Neural cell (in vitro differentiated cells): Measurements from ENCODE around the gene INO80. TPM values are rescaled to one million over a fixed set of nuclear protein-coding genes. Genes with fewer than 3 reads are reported as not detected.

Experiments used
- H2AFZ ChIP-seq: fragments of 200-600, 300-800 bp; sonication (generic), shearing (Covaris generic); 2 replicates; pipeline ENCODE4 v1.6.0; 2014; ENCODE audit warnings: low read depth, mild to moderate bottlenecking, antibody characterized with exemption, low read length, moderate library complexity
- H3F3A ChIP-seq: fragments of 200-600 bp; shearing (Covaris generic); 2 replicates; pipeline ENCODE4 v1.6.1; 2016; ENCODE audit warnings: mild to moderate bottlenecking, moderate library complexity, mixed read lengths, antibody characterized with exemption, low read length; ENCODE audit not compliant: insufficient read depth, poor library complexity, severe bottlenecking
- H3K27ac ChIP-seq: fragments of 200-600, 300-800 bp; sonication (generic), shearing (Covaris generic); 2 replicates; pipeline ENCODE4 v1.5.1; 2014; ENCODE audit warnings: mild to moderate bottlenecking, low read length, moderate library complexity
- H3K27me3 ChIP-seq: fragments of 300-800, 200-600 bp; sonication (generic), shearing (Covaris generic); 2 replicates; pipeline ENCODE4 v1.6.0; 2014; ENCODE audit warnings: mild to moderate bottlenecking, low read depth, low read length, moderate library complexity; ENCODE audit not compliant: insufficient read depth
- H3K36me3 ChIP-seq: fragments of 300-800, 200-600 bp; sonication (generic), shearing (Covaris generic); 2 replicates; pipeline ENCODE4 v1.5.1; 2014; ENCODE audit warnings: mild to moderate bottlenecking, antibody characterized with exemption, low read length, moderate library complexity; ENCODE audit not compliant: insufficient read depth
- H3K4me2 ChIP-seq: fragments of 300-800, 200-600 bp; sonication (generic), shearing (Covaris generic); 2 replicates; pipeline ENCODE4 v1.6.0; 2014; ENCODE audit warnings: mild to moderate bottlenecking, low read length
- H3K4me3 ChIP-seq: fragments of 300-800, 200-600 bp; sonication (generic), shearing (Covaris generic); 2 replicates; pipeline ENCODE4 v1.5.1; 2014; ENCODE audit warnings: mild to moderate bottlenecking, low read length, moderate library complexity
- H3K79me2 ChIP-seq: fragments of 200-600 bp; shearing (Covaris generic); replicated peaks from 2 replicates; pipeline ENCODE4 v1.6.0; 2014; ENCODE audit warnings: mild to moderate bottlenecking, low read length, moderate library complexity; ENCODE audit not compliant: insufficient read depth
- H3K9ac ChIP-seq: fragments of 300-800, 200-600 bp; sonication (generic), shearing (Covaris generic); 2 replicates; pipeline ENCODE4 v1.6.1; 2016; ENCODE audit warnings: mild to moderate bottlenecking, low read length, mixed read lengths
- H3K9me2 ChIP-seq: fragments of 200-600 bp; shearing (Covaris generic); 2 replicates; pipeline ENCODE4 v1.6.1; 2016; ENCODE audit warnings: mild to moderate bottlenecking, low read length, mixed read lengths; ENCODE audit not compliant: insufficient read depth
- H3K9me3 ChIP-seq: fragments of 200-600, 300-800 bp; sonication (generic), shearing (Covaris generic); 2 replicates; pipeline ENCODE4 v1.6.1; 2016; ENCODE audit warnings: mild to moderate bottlenecking, mixed run types, low read length, moderate library complexity, mixed read lengths
- H4K20me1 ChIP-seq: fragments of 200-600 bp; shearing (Covaris generic); 2 replicates; pipeline ENCODE4 v1.6.1; 2016; ENCODE audit warnings: mild to moderate bottlenecking, mixed run types; ENCODE audit not compliant: insufficient read depth
- CTCF ChIP-seq: fragments of 450-650 bp; IDR thresholded peaks from 2 replicates; pipeline ENCODE4 v1.5.1; 2014; ENCODE audit warnings: antibody characterized with exemption, mild to moderate bottlenecking, moderate library complexity; ENCODE audit not compliant: poor library complexity, severe bottlenecking
- EP300 ChIP-seq: fragments of 450-650 bp; conservative IDR thresholded peaks from 2 replicates; pipeline ENCODE4 v1.6.1; 2014; ENCODE audit warnings: antibody characterized with exemption, mild to moderate bottlenecking, moderate library complexity; ENCODE audit not compliant: poor library complexity, severe bottlenecking
- EZH2 ChIP-seq: fragments of 200-600, 300-800 bp; shearing (Covaris generic), sonication (generic); IDR thresholded peaks from 2 replicates; pipeline ENCODE4 v1.6.1; 2014; ENCODE audit warnings: antibody characterized with exemption, low read length, borderline replicate concordance, mild to moderate bottlenecking; ENCODE audit not compliant: insufficient read depth, poor library complexity, severe bottlenecking
- MXI1 ChIP-seq: fragments of 450-650 bp; conservative IDR thresholded peaks from 2 replicates; pipeline ENCODE4 v1.6.1; 2014; ENCODE audit warnings: antibody characterized with exemption, mild to moderate bottlenecking; ENCODE audit not compliant: poor library complexity, severe bottlenecking
- POLR2AphosphoS5 ChIP-seq: IDR thresholded peaks from 2 replicates; pipeline ENCODE4 v1.6.1; 2012
- RAD21 ChIP-seq: fragments of 450-650 bp; conservative IDR thresholded peaks from 2 replicates; pipeline ENCODE4 v1.6.1; 2014; ENCODE audit warnings: antibody characterized with exemption, mild to moderate bottlenecking, moderate library complexity
- REST ChIP-seq: IDR thresholded peaks from 2 replicates; pipeline ENCODE4 v1.6.1; 2012; ENCODE audit warnings: borderline replicate concordance
- SMC3 ChIP-seq: fragments of 450-650 bp; conservative IDR thresholded peaks from 2 replicates; pipeline ENCODE4 v1.6.1; 2014; ENCODE audit warnings: antibody characterized with exemption, mild to moderate bottlenecking, moderate library complexity; ENCODE audit not compliant: poor library complexity
- TAF1 ChIP-seq: IDR thresholded peaks from 2 replicates; pipeline ENCODE4 v1.6.1; 2012; ENCODE audit warnings: low read depth
- polyA plus RNA-seq: library from polyadenylated mRNA; depleted of rRNA; stranded (reverse); fragments of >200 nt; gene quantifications from 2 replicates; pipeline ENCODE4 v1.2.3, GENCODE V29; 2014

Gene INO80
- polyA plus RNA-seq, 1 donor from 2014 or later, result 8.4 TPM

GRCh38 chr15:40992825-40993224 lies 123.3 kb downstream of the INO80 start:
- no peaks in the 10 kb centered on the region for H3F3A ChIP-seq
- no peaks in the 10 kb centered on the region for H3K27me3 ChIP-seq
- H3K9me3 ChIP-seq, result no peaks in the 10 kb centered on the region
- no peaks in the 10 kb centered on the region for H4K20me1 ChIP-seq
- no peaks in the 10 kb centered on the region for H3K79me2 ChIP-seq
- TF ChIP-seq POLR2AphosphoS5 (no peak), TAF1 (no peak), EP300 (no peak)
- H3K36me3 ChIP-seq, result no peaks in the 10 kb centered on the region
- no peak overlapping the region for H2AFZ ChIP-seq
- no peaks in the 10 kb centered on the region for H3K9me2 ChIP-seq
- no peak overlapping the region for H3K4me3 ChIP-seq
- no peak overlapping the region for H3K4me2 ChIP-seq
- no peak overlapping the region for H3K27ac ChIP-seq
- no peak overlapping the region for H3K9ac ChIP-seq

DNA sequence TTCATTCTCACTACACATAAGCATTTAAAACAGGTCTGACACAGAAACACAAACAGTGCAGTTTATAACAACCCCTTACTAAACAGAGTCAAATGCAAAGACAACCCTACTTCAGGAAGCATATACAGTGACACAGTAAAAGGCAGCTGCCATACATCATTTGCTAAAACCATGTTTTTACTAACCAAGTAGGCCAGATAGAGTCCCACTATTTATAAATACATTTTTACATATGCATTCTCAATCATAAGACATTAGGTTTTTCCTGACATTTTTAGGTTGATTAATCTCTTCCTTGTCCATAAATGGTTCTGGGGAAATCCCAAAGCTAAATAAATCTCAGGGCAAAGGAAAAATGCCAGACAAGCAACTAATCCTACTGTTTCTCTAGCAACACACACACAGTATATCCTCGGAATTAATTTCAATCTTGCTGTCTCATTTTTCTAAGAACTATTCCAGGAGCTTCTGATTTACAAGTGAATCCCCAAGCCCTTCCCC lies 123.8 kb downstream of the INO80 start:
- H3K79me2 ChIP-seq, result no peaks in the 10 kb centered on the region
- H3K4me2 ChIP-seq, result no peak overlapping the region
- H3K36me3 ChIP-seq, result no peaks in the 10 kb centered on the region
- no peaks in the 10 kb centered on the region for H3F3A ChIP-seq
- H3K4me3 ChIP-seq, result no peak overlapping the region
- H3K27me3 ChIP-seq, result no peaks in the 10 kb centered on the region
- no peak overlapping the region for H3K9ac ChIP-seq
- no peak overlapping the region for H3K27ac ChIP-seq
- no peaks in the 10 kb centered on the region for H3K9me2 ChIP-seq
- H4K20me1 ChIP-seq, result no peaks in the 10 kb centered on the region
- H3K9me3 ChIP-seq, result no peaks in the 10 kb centered on the region
- TF ChIP-seq RAD21 (no peak), SMC3 (no peak), EZH2 (no peak), TAF1 (no peak), CTCF (no peak), POLR2AphosphoS5 (no peak), MXI1 (no peak), REST (no peak), EP300 (no peak)
- no peak overlapping the region for H2AFZ ChIP-seq

DNA sequence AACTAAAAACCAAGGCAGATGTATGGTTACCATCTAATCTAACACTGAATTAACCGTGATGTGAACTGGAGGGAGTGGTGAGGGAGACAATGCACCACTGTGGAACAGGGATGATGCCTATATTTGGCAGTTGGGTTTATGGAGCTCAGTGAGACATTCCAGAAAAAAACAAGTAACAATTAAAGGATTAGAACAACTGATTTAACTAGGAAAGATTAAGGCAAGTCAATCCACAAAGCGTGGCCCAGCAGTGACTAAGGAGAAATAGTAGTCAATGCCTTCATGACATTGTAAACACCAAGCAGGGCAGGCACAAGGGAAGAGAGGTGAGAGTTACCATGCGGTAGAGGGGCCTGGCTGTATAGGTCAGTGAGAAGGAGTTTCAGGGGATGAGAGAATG lies 124.7 kb downstream of the INO80 start:
- Histone ChIP-seq H3K4me3 (no peak overlapping the region), H3K4me2 (no peak overlapping the region), H3K9ac (no peak overlapping the region), H3K27ac (no peak overlapping the region), H3K9me2 (no peaks in the 10 kb centered on the region), H3F3A (no peaks in the 10 kb centered on the region), H2AFZ (no peak overlapping the region), H3K79me2 (no peaks in the 10 kb centered on the region), H3K9me3 (no peaks in the 10 kb centered on the region), H4K20me1 (no peaks in the 10 kb centered on the region), H3K27me3 (no peaks in the 10 kb centered on the region), H3K36me3 (no peaks in the 10 kb centered on the region)
- TF ChIP-seq EP300 (no peak), SMC3 (no peak), REST (no peak), POLR2AphosphoS5 (no peak), MXI1 (no peak), CTCF (no peak), EZH2 (no peak), RAD21 (no peak), TAF1 (no peak)
